Measurements from ENCODE around the gene ARFRP1.

DNA sequence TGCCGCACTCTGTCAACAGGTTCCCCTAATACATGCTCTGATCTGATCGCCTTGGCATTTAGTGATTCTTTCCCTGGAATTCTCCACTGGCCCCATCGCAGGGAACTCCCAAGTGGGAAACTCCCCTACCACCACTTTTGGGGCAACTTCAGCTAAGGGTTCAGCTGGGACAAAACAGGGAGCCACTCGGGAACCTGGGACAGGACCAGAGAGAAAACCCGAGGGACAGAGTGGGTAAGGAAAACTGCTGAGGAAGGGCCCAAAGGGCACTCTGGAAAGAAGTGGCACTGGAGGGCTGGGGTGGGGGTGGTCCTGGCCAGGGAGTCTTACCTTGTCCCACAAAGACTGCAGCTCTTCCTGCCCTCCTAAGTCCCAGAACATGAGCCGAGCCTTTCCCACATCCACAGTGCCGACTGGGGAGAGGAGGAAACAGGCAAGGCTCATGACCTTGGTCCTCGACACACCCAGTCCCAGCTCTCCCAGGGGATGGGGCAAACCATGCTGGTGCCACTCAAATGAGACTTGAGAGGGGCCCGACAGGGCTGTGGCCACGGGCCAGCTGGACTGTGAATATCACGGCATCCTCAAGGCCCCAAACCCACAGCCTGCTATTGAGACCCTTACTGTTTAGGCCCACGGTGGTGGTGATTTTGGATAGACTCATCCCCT is 1.6 kb downstream of the ARFRP1 start:
- TF ChIP-seq, protein P1, sequence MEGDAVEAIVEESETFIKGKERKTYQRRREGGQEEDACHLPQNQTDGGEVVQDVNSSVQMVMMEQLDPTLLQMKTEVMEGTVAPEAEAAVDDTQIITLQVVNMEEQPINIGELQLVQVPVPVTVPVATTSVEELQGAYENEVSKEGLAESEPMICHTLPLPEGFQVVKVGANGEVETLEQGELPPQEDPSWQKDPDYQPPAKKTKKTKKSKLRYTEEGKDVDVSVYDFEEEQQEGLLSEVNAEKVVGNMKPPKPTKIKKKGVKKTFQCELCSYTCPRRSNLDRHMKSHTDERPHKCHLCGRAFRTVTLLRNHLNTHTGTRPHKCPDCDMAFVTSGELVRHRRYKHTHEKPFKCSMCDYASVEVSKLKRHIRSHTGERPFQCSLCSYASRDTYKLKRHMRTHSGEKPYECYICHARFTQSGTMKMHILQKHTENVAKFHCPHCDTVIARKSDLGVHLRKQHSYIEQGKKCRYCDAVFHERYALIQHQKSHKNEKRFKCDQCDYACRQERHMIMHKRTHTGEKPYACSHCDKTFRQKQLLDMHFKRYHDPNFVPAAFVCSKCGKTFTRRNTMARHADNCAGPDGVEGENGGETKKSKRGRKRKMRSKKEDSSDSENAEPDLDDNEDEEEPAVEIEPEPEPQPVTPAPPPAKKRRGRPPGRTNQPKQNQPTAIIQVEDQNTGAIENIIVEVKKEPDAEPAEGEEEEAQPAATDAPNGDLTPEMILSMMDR (IDR thresholded peaks at IDR 0.05), result no peak
- no peak for TF ChIP-seq POLR2A (IDR thresholded peaks at IDR 0.05)

Measured in right lobe of liver (tissue), 4 donors.